ENCODE measurements around the gene GIT2.
"Not testable (repeated sequence)": the region's sequence is repeated elsewhere in the genome, so short reads cannot be mapped to it uniquely, and the experiment has no call there.

GIT2 gene

GRCh38 chr12:109939504-109939903, 56.7 kb downstream of the GIT2 start:
- Histone ChIP-seq H3K27ac (ENCODE audit: low read depth, low read length) (no peak overlapping the region), H3K9ac (ENCODE audit: low read length in 5 of 5) (no peak overlapping the region), H3K36me3 (ENCODE audit: control insufficient read depth in 5 of 5, insufficient read depth in 5 of 5, low read length in 5 of 5) (peaks cover 19 to 72% (median 49%) of the 10 kb centered on the region in 5 donors), H3K4me3 (ENCODE audit: low read depth in 1 of 5, low read length in 5 of 5) (no peak overlapping the region), H3K9me3 (ENCODE audit: control insufficient read depth in 5 of 5, low read length in 5 of 5) (no peaks in the 10 kb centered on the region), H3K4me1 (ENCODE audit: control insufficient read depth in 5 of 5, insufficient read depth in 5 of 5, low read length in 5 of 5) (peaks cover 0 to 12% (median 0%) of the 10 kb centered on the region in 5 donors), H3K27me3 (ENCODE audit: control insufficient read depth in 5 of 5, insufficient read depth in 4 of 5, low read length in 5 of 5) (no peaks in the 10 kb centered on the region)

- Histone ChIP-seq H3K9ac (ENCODE audit: low read length in 5 of 5) (no peak overlapping the region), H3K27me3 (ENCODE audit: control insufficient read depth in 5 of 5, insufficient read depth in 4 of 5, low read length in 5 of 5) (no peaks in the 10 kb centered on the region), H3K4me3 (ENCODE audit: low read depth in 1 of 5, low read length in 5 of 5) (no peak overlapping the region), H3K4me1 (ENCODE audit: control insufficient read depth in 5 of 5, insufficient read depth in 5 of 5, low read length in 5 of 5) (peaks cover 0 to 12% (median 0%) of the 10 kb centered on the region in 5 donors), H3K27ac (ENCODE audit: low read depth, low read length) (no peak overlapping the region), H3K36me3 (ENCODE audit: control insufficient read depth in 5 of 5, insufficient read depth in 5 of 5, low read length in 5 of 5) (peaks cover 16 to 72% (median 47%) of the 10 kb centered on the region in 5 donors), H3K9me3 (ENCODE audit: control insufficient read depth in 5 of 5, low read length in 5 of 5) (no peaks in the 10 kb centered on the region)
These were observed 57.2 kb downstream of the GIT2 start for GRCh38 chr12:109938947-109939346.

GRCh38 chr12:109937371-109937770, 58.8 kb downstream of the GIT2 start:
- no peak overlapping the region for H3K9ac ChIP-seq (ENCODE audit: low read length in 5 of 5)
- H3K9me3 ChIP-seq (ENCODE audit: control insufficient read depth in 5 of 5, low read length in 5 of 5), result no peaks in the 10 kb centered on the region
- H3K4me3 ChIP-seq (ENCODE audit: low read depth in 1 of 5, low read length in 5 of 5), result no peak overlapping the region
- H3K27ac ChIP-seq (ENCODE audit: low read depth, low read length), result no peak overlapping the region
- H3K4me1 ChIP-seq (ENCODE audit: control insufficient read depth in 5 of 5, insufficient read depth in 5 of 5, low read length in 5 of 5), result peaks cover 0 to 12% (median 0%) of the 10 kb centered on the region in 5 donors
- H3K27me3 ChIP-seq (ENCODE audit: control insufficient read depth in 5 of 5, insufficient read depth in 4 of 5, low read length in 5 of 5), result no peaks in the 10 kb centered on the region
- H3K36me3 ChIP-seq (ENCODE audit: control insufficient read depth in 5 of 5, insufficient read depth in 5 of 5, low read length in 5 of 5), result peaks cover 15 to 78% (median 60%) of the 10 kb centered on the region in 5 donors

- Histone ChIP-seq H3K27ac (ENCODE audit: low read depth, low read length) (no peak overlapping the region), H3K4me1 (ENCODE audit: control insufficient read depth in 5 of 5, insufficient read depth in 5 of 5, low read length in 5 of 5) (peaks cover 0 to 12% (median 6%) of the 10 kb centered on the region in 5 donors), H3K36me3 (ENCODE audit: control insufficient read depth in 5 of 5, insufficient read depth in 5 of 5, low read length in 5 of 5) (peaks cover 24 to 94% (median 77%) of the 10 kb centered on the region in 5 donors), H3K9me3 (ENCODE audit: control insufficient read depth in 5 of 5, low read length in 5 of 5) (no peaks in the 10 kb centered on the region), H3K9ac (ENCODE audit: low read length in 5 of 5) (no peak overlapping the region), H3K4me3 (ENCODE audit: low read depth in 1 of 5, low read length in 5 of 5) (no peak overlapping the region), H3K27me3 (ENCODE audit: control insufficient read depth in 5 of 5, insufficient read depth in 4 of 5, low read length in 5 of 5) (no peaks in the 10 kb centered on the region)
These were observed 62.1 kb downstream of the GIT2 start for GRCh38 chr12:109934026-109934425.

GRCh38 chr12:109932878-109933503, 63.2 kb downstream of the GIT2 start:
- no peaks in the 10 kb centered on the region for H3K27me3 ChIP-seq (ENCODE audit: control insufficient read depth in 5 of 5, insufficient read depth in 4 of 5, low read length in 5 of 5)
- H3K27ac ChIP-seq (ENCODE audit: low read depth, low read length), result no peak overlapping the region
- H3K9me3 ChIP-seq (ENCODE audit: control insufficient read depth in 5 of 5, low read length in 5 of 5), result no peaks in the 10 kb centered on the region
- H3K4me3 ChIP-seq (ENCODE audit: low read depth in 1 of 5, low read length in 5 of 5), result no peak overlapping the region
- H3K36me3 ChIP-seq (ENCODE audit: control insufficient read depth in 5 of 5, insufficient read depth in 5 of 5, low read length in 5 of 5), result peaks cover 21 to 92% (median 69%) of the 10 kb centered on the region in 5 donors
- H3K4me1 ChIP-seq (ENCODE audit: control insufficient read depth in 5 of 5, insufficient read depth in 5 of 5, low read length in 5 of 5), result peaks cover 0 to 12% (median 6%) of the 10 kb centered on the region in 5 donors
- no peak overlapping the region for H3K9ac ChIP-seq (ENCODE audit: low read length in 5 of 5)

GRCh38 chr12:109931143-109931542, 65.0 kb downstream of the GIT2 start:
- Histone ChIP-seq H3K27me3 (ENCODE audit: control insufficient read depth in 5 of 5, insufficient read depth in 4 of 5, low read length in 5 of 5) (no peaks in the 10 kb centered on the region), H3K4me3 (ENCODE audit: low read depth in 1 of 5, low read length in 5 of 5) (no peak overlapping the region), H3K9ac (ENCODE audit: low read length in 5 of 5) (no peak overlapping the region), H3K9me3 (ENCODE audit: control insufficient read depth in 5 of 5, low read length in 5 of 5) (no peaks in the 10 kb centered on the region), H3K4me1 (ENCODE audit: control insufficient read depth in 5 of 5, insufficient read depth in 5 of 5, low read length in 5 of 5) (peaks cover 0 to 11% (median 5%) of the 10 kb centered on the region in 5 donors), H3K27ac (ENCODE audit: low read depth, low read length) (no peak overlapping the region), H3K36me3 (ENCODE audit: control insufficient read depth in 5 of 5, insufficient read depth in 5 of 5, low read length in 5 of 5) (peaks cover 12 to 82% (median 61%) of the 10 kb centered on the region in 5 donors)

- H3K36me3 ChIP-seq (ENCODE audit: control insufficient read depth in 5 of 5, insufficient read depth in 5 of 5, low read length in 5 of 5), result peaks cover 12 to 77% (median 53%) of the 10 kb centered on the region in 5 donors
- H3K9me3 ChIP-seq (ENCODE audit: control insufficient read depth in 5 of 5, low read length in 5 of 5), result no peaks in the 10 kb centered on the region
- no peaks in the 10 kb centered on the region for H3K27me3 ChIP-seq (ENCODE audit: control insufficient read depth in 5 of 5, insufficient read depth in 4 of 5, low read length in 5 of 5)
- no peak overlapping the region for H3K4me3 ChIP-seq (ENCODE audit: low read depth in 1 of 5, low read length in 5 of 5)
- H3K9ac ChIP-seq (ENCODE audit: low read length in 5 of 5), result no peak overlapping the region
- no peak overlapping the region for H3K27ac ChIP-seq (ENCODE audit: low read depth, low read length)
- H3K4me1 ChIP-seq (ENCODE audit: control insufficient read depth in 5 of 5, insufficient read depth in 5 of 5, low read length in 5 of 5), result peaks cover 0 to 11% (median 5%) of the 10 kb centered on the region in 5 donors
These were observed 66.0 kb downstream of the GIT2 start for GRCh38 chr12:109930028-109930800.

- Histone ChIP-seq H3K36me3 (ENCODE audit: control insufficient read depth in 5 of 5, insufficient read depth in 5 of 5, low read length in 5 of 5) (peaks cover 12 to 74% (median 53%) of the 10 kb centered on the region in 5 donors), H3K4me1 (ENCODE audit: control insufficient read depth in 5 of 5, insufficient read depth in 5 of 5, low read length in 5 of 5) (peaks cover 0 to 11% (median 5%) of the 10 kb centered on the region in 5 donors)
- H3K4me3 ChIP-seq (ENCODE audit: low read depth in 1 of 5, low read length in 5 of 5); H3K27me3 ChIP-seq (ENCODE audit: control insufficient read depth in 5 of 5, insufficient read depth in 4 of 5, low read length in 5 of 5); H3K27ac ChIP-seq (ENCODE audit: low read depth, low read length); H3K9ac ChIP-seq (ENCODE audit: low read length in 5 of 5); H3K9me3 ChIP-seq (ENCODE audit: control insufficient read depth in 5 of 5, low read length in 5 of 5): not testable (repeated sequence)
These were observed 66.8 kb downstream of the GIT2 start for GRCh38 chr12:109929326-109929725.

- Histone ChIP-seq H3K4me3 (ENCODE audit: low read depth in 1 of 5, low read length in 5 of 5) (no peak overlapping the region), H3K27ac (ENCODE audit: low read depth, low read length) (no peak overlapping the region), H3K9me3 (ENCODE audit: control insufficient read depth in 5 of 5, low read length in 5 of 5) (no peaks in the 10 kb centered on the region), H3K27me3 (ENCODE audit: control insufficient read depth in 5 of 5, insufficient read depth in 4 of 5, low read length in 5 of 5) (no peaks in the 10 kb centered on the region), H3K4me1 (ENCODE audit: control insufficient read depth in 5 of 5, insufficient read depth in 5 of 5, low read length in 5 of 5) (peaks cover 0 to 11% (median 5%) of the 10 kb centered on the region in 5 donors), H3K36me3 (ENCODE audit: control insufficient read depth in 5 of 5, insufficient read depth in 5 of 5, low read length in 5 of 5) (peaks cover 12 to 66% (median 45%) of the 10 kb centered on the region in 5 donors), H3K9ac (ENCODE audit: low read length in 5 of 5) (no peak overlapping the region)
These were observed 68.0 kb downstream of the GIT2 start for GRCh38 chr12:109928058-109928656.

- H3K9ac ChIP-seq (ENCODE audit: low read length in 5 of 5), result no peak overlapping the region
- no peak overlapping the region for H3K27ac ChIP-seq (ENCODE audit: low read depth, low read length)
- peaks cover 0 to 8% (median 5%) of the 10 kb centered on the region in 5 donors for H3K4me1 ChIP-seq (ENCODE audit: control insufficient read depth in 5 of 5, insufficient read depth in 5 of 5, low read length in 5 of 5)
- H3K4me3 ChIP-seq (ENCODE audit: low read depth in 1 of 5, low read length in 5 of 5), result no peak overlapping the region
- H3K27me3 ChIP-seq (ENCODE audit: control insufficient read depth in 5 of 5, insufficient read depth in 4 of 5, low read length in 5 of 5), result no peaks in the 10 kb centered on the region
- H3K36me3 ChIP-seq (ENCODE audit: control insufficient read depth in 5 of 5, insufficient read depth in 5 of 5, low read length in 5 of 5), result peaks cover 11 to 64% (median 42%) of the 10 kb centered on the region in 5 donors
- no peaks in the 10 kb centered on the region for H3K9me3 ChIP-seq (ENCODE audit: control insufficient read depth in 5 of 5, low read length in 5 of 5)
These were observed 68.5 kb downstream of the GIT2 start for GRCh38 chr12:109927622-109928021.
